OCI-LY1 (cell line): ENCODE results near the gene KLHDC4.

Source experiments
- EZH2 ChIP-seq: fragments of 200-600 bp; sonication (generic), shearing (Covaris generic); IDR thresholded peaks from 2 replicates; pipeline ENCODE4 v1.8.0; 2017; ENCODE audit warnings: borderline replicate concordance, mixed run types, mild to moderate bottlenecking, antibody characterized with exemption, low read length, moderate library complexity, mixed read lengths
- TF ChIP-seq, protein P1 (sequence below): fragments of 200-600 bp; sonication (generic), shearing (Covaris generic); IDR thresholded peaks from 2 replicates; pipeline ENCODE4 v1.5.1; 2017; ENCODE audit warnings: mild to moderate bottlenecking, antibody characterized with exemption, low read length, moderate library complexity, mixed read lengths

DNA sequence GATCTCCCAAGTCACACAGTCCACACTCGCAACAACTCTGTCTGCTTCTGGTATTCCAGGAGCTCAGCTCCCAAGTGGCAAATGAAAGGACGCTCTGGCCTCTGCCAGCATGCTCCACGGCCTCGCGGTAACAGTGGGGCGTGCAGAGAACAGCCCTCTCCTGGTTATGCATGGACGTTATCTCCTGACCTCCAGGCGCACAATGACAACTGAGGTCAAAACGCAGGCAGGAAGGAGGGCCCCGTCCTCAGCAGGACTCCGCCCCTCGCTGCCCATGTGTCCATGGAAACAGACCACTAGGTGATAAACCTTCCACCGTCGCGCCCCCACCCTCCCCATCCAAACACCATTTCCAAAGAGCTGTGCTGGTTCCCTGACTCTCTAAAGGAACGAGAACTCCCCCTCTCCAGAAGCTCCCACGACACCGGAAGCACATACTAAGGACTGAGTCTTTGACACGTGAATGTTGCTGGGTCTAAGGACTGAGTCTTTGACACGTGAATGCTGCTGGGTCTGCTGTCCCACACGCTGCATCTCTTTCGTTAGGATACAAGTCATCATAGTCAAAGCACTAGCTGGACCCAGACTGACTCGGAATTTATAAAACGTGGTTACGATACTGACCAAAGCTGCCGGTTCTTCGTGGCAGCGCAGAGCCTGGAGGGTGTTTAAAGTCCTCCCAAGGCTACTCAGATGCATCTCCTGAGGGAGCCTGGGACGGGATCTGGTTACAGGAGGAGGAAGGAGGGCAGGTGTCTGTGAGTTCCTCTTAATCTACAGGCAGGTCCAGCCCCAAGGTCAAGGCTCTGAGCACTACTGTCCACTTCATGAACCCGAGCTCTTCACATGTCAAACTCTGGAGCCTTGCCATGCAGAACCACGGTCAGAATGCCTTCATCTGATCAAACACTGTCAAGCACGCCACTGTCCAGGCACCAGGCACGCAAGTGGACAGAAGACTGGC lies 43.9 kb downstream of the KLHDC4 start:
- TF ChIP-seq, protein P1, sequence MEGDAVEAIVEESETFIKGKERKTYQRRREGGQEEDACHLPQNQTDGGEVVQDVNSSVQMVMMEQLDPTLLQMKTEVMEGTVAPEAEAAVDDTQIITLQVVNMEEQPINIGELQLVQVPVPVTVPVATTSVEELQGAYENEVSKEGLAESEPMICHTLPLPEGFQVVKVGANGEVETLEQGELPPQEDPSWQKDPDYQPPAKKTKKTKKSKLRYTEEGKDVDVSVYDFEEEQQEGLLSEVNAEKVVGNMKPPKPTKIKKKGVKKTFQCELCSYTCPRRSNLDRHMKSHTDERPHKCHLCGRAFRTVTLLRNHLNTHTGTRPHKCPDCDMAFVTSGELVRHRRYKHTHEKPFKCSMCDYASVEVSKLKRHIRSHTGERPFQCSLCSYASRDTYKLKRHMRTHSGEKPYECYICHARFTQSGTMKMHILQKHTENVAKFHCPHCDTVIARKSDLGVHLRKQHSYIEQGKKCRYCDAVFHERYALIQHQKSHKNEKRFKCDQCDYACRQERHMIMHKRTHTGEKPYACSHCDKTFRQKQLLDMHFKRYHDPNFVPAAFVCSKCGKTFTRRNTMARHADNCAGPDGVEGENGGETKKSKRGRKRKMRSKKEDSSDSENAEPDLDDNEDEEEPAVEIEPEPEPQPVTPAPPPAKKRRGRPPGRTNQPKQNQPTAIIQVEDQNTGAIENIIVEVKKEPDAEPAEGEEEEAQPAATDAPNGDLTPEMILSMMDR, result no peak
- no peak for TF ChIP-seq EZH2
